H1 (cell line): ENCODE data around the gene TNIP3.

Experiments
- CREB1 ChIP-seq: IDR thresholded peaks from 2 replicates; pipeline ENCODE4 v1.6.1; 2012; ENCODE audit warnings: inconsistent platforms
- POLR2A ChIP-seq, 2 experiments: IDR thresholded peaks; 1 replicate in 1 of 2; 2 replicates in 1 of 2; pipeline ENCODE4 v1.6.1; 2011; ENCODE audit warnings: low read depth in 2 of 2, low read length in 2 of 2, mild to moderate bottlenecking in 2 of 2; ENCODE audit errors: control extremely low read depth in 1 of 2
- RFX5 ChIP-seq: IDR thresholded peaks from 2 replicates; pipeline ENCODE4 v1.6.1; 2011; ENCODE audit warnings: low read depth, low read length, improper control_type of control experiment, borderline replicate concordance
- ZNF274 ChIP-seq: IDR thresholded peaks from 2 replicates; pipeline ENCODE4 v1.7.0; 2012; ENCODE audit warnings: low read length, borderline replicate concordance; ENCODE audit errors: extremely low read depth
- TF ChIP-seq, protein P1 (sequence below), 3 experiments: IDR thresholded peaks; 1 replicate in 2 of 3; 2 replicates in 1 of 3; pipeline versions ENCODE4 v1.5.1 to v1.6.1; 2011; ENCODE audit warnings: low read length in 3 of 3, mild to moderate bottlenecking in 3 of 3, inconsistent platforms in 2 of 3, low read depth in 1 of 3, moderate library complexity in 1 of 3; ENCODE audit not compliant: insufficient read depth in 1 of 3; ENCODE audit errors: control extremely low read depth in 1 of 3

DNA sequence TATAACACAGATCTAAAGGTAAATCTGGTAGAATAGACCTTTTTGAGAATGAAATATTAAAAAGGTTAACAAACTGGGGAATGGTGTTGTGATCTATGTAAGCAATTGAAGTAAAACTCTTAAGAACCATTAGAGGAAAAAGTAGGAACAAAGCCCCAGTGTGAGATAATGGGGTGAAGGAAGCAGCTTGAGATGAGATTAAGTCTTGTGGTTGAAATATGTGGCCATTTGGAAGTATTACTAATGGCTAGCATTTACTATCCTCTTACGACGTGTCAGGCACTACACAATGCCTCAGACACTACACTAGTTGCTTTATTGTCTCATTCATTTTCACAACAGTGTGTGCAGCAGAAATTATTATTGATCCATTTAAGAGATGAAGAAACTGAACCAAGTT is 65.9 kb downstream of the TNIP3 start:
- TF ChIP-seq POLR2A (IDR thresholded peaks at IDR 0.05; ENCODE audit: control extremely low read depth in 1 of 2, low read depth in 2 of 2, low read length in 2 of 2) (no peak), RFX5 (no peak), ZNF274 (no peak), CREB1 (no peak)
- TF ChIP-seq, protein P1, sequence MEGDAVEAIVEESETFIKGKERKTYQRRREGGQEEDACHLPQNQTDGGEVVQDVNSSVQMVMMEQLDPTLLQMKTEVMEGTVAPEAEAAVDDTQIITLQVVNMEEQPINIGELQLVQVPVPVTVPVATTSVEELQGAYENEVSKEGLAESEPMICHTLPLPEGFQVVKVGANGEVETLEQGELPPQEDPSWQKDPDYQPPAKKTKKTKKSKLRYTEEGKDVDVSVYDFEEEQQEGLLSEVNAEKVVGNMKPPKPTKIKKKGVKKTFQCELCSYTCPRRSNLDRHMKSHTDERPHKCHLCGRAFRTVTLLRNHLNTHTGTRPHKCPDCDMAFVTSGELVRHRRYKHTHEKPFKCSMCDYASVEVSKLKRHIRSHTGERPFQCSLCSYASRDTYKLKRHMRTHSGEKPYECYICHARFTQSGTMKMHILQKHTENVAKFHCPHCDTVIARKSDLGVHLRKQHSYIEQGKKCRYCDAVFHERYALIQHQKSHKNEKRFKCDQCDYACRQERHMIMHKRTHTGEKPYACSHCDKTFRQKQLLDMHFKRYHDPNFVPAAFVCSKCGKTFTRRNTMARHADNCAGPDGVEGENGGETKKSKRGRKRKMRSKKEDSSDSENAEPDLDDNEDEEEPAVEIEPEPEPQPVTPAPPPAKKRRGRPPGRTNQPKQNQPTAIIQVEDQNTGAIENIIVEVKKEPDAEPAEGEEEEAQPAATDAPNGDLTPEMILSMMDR (IDR thresholded peaks at IDR 0.05; ENCODE audit: control extremely low read depth in 1 of 3, insufficient read depth in 1 of 3, low read depth in 1 of 3, low read length in 3 of 3) = no peak
